Stimulated activated effector memory CD8-positive, alpha-beta T cell treated with anti-CD3 and anti-CD28 coated beads, Interleukin-12 subunit alpha, Interleukin-12 subunit beta, amount 100 ng/mL, for 72 hours (primary cell): ENCODE data around the gene CISH.
A peak's percentile ranks its signal among the peaks of the same experiment; 100 is the strongest.

Source experiments
- ATAC-seq: fragments of 150-1000 bp; cut with Tn5 transposase; 2 replicates; pipeline ENCODE4 v1.10.0; 2021
- DNase-seq, 2 donors: peaks; one replicate each; pipeline ENCODE4 v3.0.0; 2021 to 2022; ENCODE audit warnings: low spot score in 2 of 2
- H3K27ac Mint-ChIP-seq: one replicate; pipeline ENCODE4 v1.8.0; 2022; ENCODE audit warnings: mild to moderate bottlenecking, mixed read lengths
- H3K36me3 Mint-ChIP-seq: one replicate; pipeline ENCODE4 v1.8.0; 2022; ENCODE audit warnings: mild to moderate bottlenecking, mixed read lengths
- H3K4me1 Mint-ChIP-seq: one replicate; pipeline ENCODE4 v1.8.0; 2022; ENCODE audit warnings: mixed read lengths
- H3K4me3 Mint-ChIP-seq: one replicate; pipeline ENCODE4 v1.8.0; 2022; ENCODE audit warnings: mild to moderate bottlenecking, mixed read lengths
- H3K9me3 Mint-ChIP-seq: one replicate; pipeline ENCODE4 v1.8.0; 2022; ENCODE audit warnings: mixed read lengths

Gene CISH

GRCh38 chr3:50582083-50582482 lies 29.5 kb downstream of the CISH start:
- no peak overlapping the region for H3K27ac Mint-ChIP-seq
- H3K36me3 Mint-ChIP-seq = peaks cover 77% of the 10 kb centered on the region

DNA sequence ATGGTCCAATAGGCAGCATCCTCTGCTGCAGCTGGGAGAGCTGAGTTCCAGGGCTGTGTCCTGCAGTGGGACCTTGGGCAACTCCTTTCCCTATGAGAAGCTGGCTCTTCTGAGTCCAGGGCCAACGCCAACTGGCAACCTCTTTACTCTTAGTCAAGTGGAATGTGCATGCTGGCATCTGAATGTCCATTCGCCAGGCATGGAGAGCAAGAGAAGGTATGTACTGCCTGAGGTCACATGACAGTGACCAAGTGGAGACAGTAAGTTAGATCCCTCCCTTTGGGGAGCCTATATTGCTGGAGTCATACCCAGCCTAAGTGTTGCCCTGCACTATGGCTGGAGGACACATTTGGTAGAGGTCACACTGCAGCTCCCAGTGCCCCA lies 30.1 kb downstream of the CISH start:
- peaks cover 70% of the 10 kb centered on the region for H3K36me3 Mint-ChIP-seq
- peak overlapping the region; percentile 75 for H3K27ac Mint-ChIP-seq
- ATAC-seq (no peak), DNase-seq (no peak)
- H3K4me3 Mint-ChIP-seq = no peak overlapping the region
- H3K4me1 Mint-ChIP-seq = peaks cover 80% of the 10 kb centered on the region
- H3K9me3 Mint-ChIP-seq = no peaks in the 10 kb centered on the region

More at GRCh38 chr3:50582083-50582482, 29.5 kb downstream of the CISH start:
- DNase-seq (no peak), ATAC-seq (no peak)
- peaks cover 85% of the 10 kb centered on the region for H3K4me1 Mint-ChIP-seq
- H3K4me3 Mint-ChIP-seq = no peak overlapping the region
- no peaks in the 10 kb centered on the region for H3K9me3 Mint-ChIP-seq

GRCh38 chr3:50580683-50581458 lies 30.7 kb downstream of the CISH start:
- H3K4me1 Mint-ChIP-seq = peaks cover 80% of the 10 kb centered on the region
- H3K9me3 Mint-ChIP-seq = no peaks in the 10 kb centered on the region
- no peak overlapping the region for H3K4me3 Mint-ChIP-seq
- no peak for DNase-seq
- peak; percentile 17 for ATAC-seq
- peaks cover 69% of the 10 kb centered on the region for H3K36me3 Mint-ChIP-seq
- peak overlapping the region; percentile 75 for H3K27ac Mint-ChIP-seq

DNA sequence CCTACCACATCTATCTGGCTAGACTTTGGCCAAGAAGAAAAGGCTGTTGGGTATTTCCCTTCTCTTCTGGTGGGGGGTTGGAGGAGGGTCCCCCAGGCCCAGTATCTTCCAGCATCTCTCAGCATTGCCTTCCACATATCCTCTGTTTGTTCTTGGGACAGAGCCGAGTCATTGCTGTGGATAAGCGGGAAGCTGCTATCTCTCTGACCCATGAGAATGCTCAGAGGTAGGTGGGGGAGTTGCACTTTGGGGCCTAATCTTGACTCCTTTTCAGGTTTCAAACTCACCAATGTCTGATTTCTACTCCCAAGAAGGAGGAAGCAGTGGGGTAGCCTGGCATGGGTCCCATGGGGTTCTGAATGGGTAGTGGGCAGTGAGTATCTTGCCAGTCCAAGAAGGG lies 34.2 kb downstream of the CISH start:
- peaks cover 78% of the 10 kb centered on the region for H3K36me3 Mint-ChIP-seq
- no peak for ATAC-seq
- H3K4me1 Mint-ChIP-seq = peaks cover 85% of the 10 kb centered on the region
- peak overlapping the region; percentile 54 for H3K27ac Mint-ChIP-seq
- no peak overlapping the region for H3K4me3 Mint-ChIP-seq
- no peak for DNase-seq
- no peaks in the 10 kb centered on the region for H3K9me3 Mint-ChIP-seq

DNA sequence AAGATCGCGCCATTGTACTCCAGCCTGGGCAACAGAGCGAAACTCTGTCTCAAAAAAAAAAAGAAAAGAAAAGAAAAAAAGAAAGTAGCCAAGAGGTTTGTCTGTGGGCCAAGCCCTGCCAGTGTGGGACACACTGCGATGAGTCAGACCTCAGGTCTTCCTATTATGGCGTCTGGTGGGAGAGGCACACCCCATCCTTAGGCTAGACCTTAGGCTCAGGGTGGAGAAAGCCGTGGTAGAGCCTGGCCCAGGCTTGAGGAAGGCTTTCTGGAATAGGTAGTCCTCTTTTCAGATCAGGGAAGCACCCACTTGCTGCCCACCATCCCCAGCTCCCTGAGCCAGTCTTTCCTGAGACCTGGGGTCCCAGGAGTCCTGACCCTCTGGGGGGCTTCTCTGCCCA lies 36.2 kb downstream of the CISH start:
- H3K4me3 Mint-ChIP-seq = peak overlapping the region; percentile 92

DNA sequence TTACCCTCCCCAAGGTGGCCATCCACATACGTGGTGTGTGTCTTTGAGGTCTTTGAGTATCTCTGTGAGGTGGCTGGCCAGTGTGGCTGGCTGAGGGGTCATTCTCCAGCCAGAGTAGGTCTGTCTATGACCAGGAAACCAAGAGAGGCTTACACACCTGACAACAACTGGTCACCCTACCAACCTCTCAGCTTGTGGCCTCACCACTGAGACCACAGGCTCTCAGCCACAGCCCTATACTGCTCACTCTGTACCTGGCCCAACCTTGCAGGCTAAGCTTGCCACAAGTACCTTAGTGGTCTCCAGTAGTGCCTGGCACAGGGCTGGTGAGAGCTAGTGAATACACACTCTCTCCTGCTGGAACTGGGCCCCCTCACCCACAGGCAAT lies 37.1 kb downstream of the CISH start:
- Mint-ChIP-seq H3K36me3 (peaks cover 83% of the 10 kb centered on the region), H3K4me3 (peak overlapping the region; percentile 92), H3K9me3 (no peaks in the 10 kb centered on the region), H3K4me1 (peaks cover 83% of the 10 kb centered on the region), H3K27ac (peak overlapping the region; percentile 91)
- DNase-seq = peak; percentile 29 to 76
- peak; percentile 1 for ATAC-seq

More for the DNA sequence above, 36.2 kb downstream of the CISH start:
- H3K36me3 Mint-ChIP-seq = peaks cover 84% of the 10 kb centered on the region
- peaks cover 90% of the 10 kb centered on the region for H3K4me1 Mint-ChIP-seq
- no peak for ATAC-seq
- peak overlapping the region; percentile 91 for H3K27ac Mint-ChIP-seq
- no peak for DNase-seq
- H3K9me3 Mint-ChIP-seq = no peaks in the 10 kb centered on the region

DNA sequence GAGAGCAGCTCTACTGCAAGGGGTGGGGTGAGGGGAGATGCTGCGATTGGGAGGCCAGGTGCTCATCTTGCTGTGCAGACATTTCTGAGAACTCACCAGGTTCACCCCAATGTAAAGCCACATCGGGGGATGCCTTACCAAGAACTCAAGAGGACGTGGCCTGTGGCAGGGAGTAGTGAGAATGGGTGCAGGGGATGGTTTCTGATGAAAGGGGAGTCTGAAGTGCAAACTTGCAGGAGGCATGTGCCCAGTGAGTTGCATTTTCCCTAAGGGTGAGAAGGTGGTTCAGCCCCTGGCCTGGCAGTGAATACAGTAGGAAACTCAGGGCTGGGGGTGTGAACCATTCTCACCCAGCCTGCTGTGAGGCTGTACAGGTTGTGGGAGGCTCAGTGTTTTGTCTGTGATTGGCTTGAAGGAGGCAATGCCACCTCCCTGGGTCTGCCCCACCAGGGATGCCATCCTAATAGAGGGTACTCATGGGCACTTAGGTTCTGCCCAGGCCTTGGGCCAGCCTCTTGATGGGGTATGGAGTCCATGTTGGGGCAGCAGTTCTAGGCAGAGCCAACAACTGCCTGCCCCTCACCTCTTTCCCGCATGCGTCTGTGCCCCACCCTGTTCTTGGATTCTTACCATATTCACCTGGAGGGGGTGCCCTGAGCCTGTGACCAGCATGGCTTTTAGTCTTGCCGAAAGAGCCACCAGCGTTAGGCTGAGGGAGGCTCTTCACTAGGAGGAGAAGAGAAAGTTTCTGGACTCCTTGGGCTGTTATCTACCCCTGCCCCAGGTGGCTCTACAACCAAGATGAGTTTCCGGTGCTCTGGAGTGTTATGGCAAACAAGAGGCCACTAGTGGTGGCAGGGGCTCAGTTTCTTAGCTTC lies 37.8 kb downstream of the CISH start:
- Mint-ChIP-seq H3K4me3 (peak overlapping the region; percentile 92), H3K9me3 (no peaks in the 10 kb centered on the region), H3K27ac (peak overlapping the region; percentile 91), H3K36me3 (peaks cover 83% of the 10 kb centered on the region), H3K4me1 (peaks cover 77% of the 10 kb centered on the region)
- peak; percentile 72 for ATAC-seq
- peak; percentile 67 to 94 for DNase-seq

GRCh38 chr3:50572801-50573371 lies 38.7 kb downstream of the CISH start:
- Mint-ChIP-seq H3K36me3 (peaks cover 81% of the 10 kb centered on the region), H3K4me1 (peaks cover 74% of the 10 kb centered on the region), H3K27ac (peak overlapping the region; percentile 91), H3K9me3 (no peaks in the 10 kb centered on the region), H3K4me3 (peak overlapping the region; percentile 92)
- ATAC-seq = peak; percentile 48
- DNase-seq = peak; percentile 53 to 87

GRCh38 chr3:50572158-50572557 lies 39.4 kb downstream of the CISH start:
- Mint-ChIP-seq H3K4me1 (peaks cover 71% of the 10 kb centered on the region), H3K4me3 (peak overlapping the region; percentile 92), H3K36me3 (peaks cover 78% of the 10 kb centered on the region), H3K27ac (peak overlapping the region; percentile 91), H3K9me3 (no peaks in the 10 kb centered on the region)
- DNase-seq (peak; percentile 81 to 91), ATAC-seq (peak; percentile 45)

- DNase-seq (no peak), ATAC-seq (no peak)
- Mint-ChIP-seq H3K9me3 (no peaks in the 10 kb centered on the region), H3K27ac (peak overlapping the region; percentile 91), H3K36me3 (peaks cover 77% of the 10 kb centered on the region), H3K4me3 (peak overlapping the region; percentile 92), H3K4me1 (peaks cover 74% of the 10 kb centered on the region)
These were observed 40.1 kb downstream of the CISH start for GRCh38 chr3:50571486-50571885.

DNA sequence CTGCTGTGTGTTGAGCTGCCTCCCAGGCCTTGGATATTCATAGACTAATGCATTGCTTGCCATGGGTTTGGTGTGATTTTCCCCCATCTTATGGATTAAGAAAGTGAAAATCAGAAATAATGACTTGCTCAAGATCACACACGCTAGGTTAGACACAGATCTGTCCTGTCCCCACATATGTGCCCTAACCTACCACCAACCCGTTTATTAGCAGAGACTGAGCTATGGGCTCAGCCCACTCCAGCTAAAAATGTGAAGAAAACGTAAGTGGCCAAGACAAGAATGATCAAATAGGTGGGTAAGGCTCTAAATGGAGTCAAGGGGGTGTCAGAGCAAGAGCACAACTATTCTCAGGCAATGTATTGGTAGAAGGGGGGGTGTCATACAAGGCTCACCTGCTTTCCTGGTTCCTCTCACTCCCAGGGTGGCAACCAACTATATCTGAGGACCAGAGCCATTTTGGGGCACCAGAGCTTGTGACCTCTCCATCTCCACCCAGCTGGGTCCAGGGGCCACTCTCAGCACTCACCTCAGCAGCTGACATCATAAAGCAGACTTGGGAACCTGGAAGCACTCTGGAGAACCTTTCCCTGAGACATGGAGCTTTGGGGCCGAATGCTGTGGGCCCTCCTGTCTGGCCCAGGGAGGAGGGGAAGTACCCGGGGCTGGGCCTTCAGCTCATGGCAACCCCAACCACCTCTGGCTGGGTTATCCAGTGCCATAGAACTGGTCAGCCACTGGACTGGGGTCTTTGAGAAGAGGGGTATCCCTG lies 40.9 kb downstream of the CISH start:
- Mint-ChIP-seq H3K27ac (peak overlapping the region; percentile 91), H3K4me1 (peaks cover 74% of the 10 kb centered on the region), H3K9me3 (no peaks in the 10 kb centered on the region), H3K4me3 (peak overlapping the region; percentile 92), H3K36me3 (peaks cover 71% of the 10 kb centered on the region)
- no peak for DNase-seq
- no peak for ATAC-seq

DNA sequence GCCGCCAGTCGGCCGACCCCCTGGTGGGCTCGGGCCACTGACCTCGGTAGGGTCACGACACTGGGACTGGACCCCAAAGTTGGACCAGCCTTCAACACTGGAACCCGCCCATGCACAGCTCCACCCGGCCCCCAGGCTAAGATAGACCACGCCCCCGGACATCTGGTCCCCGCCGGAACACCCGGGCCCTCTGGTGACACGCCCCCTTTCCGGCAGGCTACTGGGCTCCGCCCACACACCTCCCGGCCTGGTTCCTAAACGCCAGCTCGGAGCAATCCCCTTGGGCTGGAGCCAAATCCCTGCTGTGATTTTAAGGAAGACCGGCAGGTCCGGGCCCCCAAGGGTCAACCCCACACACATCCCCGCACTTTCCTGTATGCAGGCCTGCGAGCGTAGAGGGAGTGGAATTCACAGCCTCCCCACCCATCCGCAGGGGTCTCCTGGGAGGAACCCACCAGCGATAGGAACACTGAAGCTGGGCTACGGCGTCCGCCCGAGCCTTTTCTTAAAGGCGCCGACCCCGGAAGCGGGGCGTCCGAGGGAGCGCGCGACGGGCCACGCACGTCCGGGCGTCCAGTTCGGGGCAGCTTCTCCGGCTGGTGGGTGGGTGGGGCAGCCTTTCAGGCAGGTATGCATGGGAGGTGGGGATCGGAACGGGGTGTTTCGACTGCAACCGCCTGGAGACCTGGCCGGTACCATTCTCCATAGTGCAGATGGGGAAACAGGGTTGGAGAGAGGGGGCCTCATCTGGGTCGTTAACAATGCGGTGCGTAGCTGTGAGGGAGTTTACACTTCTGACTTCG lies 42.4 kb downstream of the CISH start, which contains the start of gene HEMK1:
Gene HEMK1 (plus strand): TSS at position 576 of the 803 bp plus-strand sequence. CDS start 1,583 bp downstream, outside the sequence.
- Mint-ChIP-seq H3K27ac (peak within 1 kb of the TSS; percentile 91), H3K4me3 (peak within 1 kb of the TSS; percentile 92), H3K4me1 (peaks cover 71% of the 10 kb centered on the region), H3K9me3 (no peaks in the 10 kb centered on the region), H3K36me3 (peaks cover 55% of the 10 kb centered on the region)
- DNase-seq = peak; percentile 92 to 99
- ATAC-seq = peak; percentile 56

- ATAC-seq = peak; percentile 86
- peak within 1 kb of the TSS; percentile 96 for H3K27ac Mint-ChIP-seq
- peak; percentile 88 to 97 for DNase-seq
- H3K9me3 Mint-ChIP-seq = no peaks in the 10 kb centered on the region
- peaks cover 39% of the 10 kb centered on the region for H3K36me3 Mint-ChIP-seq
- H3K4me1 Mint-ChIP-seq = peaks cover 64% of the 10 kb centered on the region
- peak within 1 kb of the TSS; percentile 92 for H3K4me3 Mint-ChIP-seq
These were observed 44.0 kb downstream of the CISH start, which contains the start of gene C3orf18 for GRCh38 chr3:50567386-50568167. C3orf18 (minus strand) TSS chr3:50567747; CDS start chr3:50565699, 2,048 bp downstream.
